Trophoblast cell (in vitro differentiated cells and primary cell): ENCODE data around the gene FOCAD.

Experiments
- DNase-seq, 2 donors: peaks; one replicate each; pipeline ENCODE4 v3.0.0-alpha.2; 2016
- H2AFZ ChIP-seq: 2 replicates; pipeline ENCODE4 v1.6.1; 2013; ENCODE audit warnings: low read length, moderate library complexity, mild to moderate bottlenecking; ENCODE audit not compliant: insufficient read depth, poor library complexity
- H2AK5ac ChIP-seq: 2 replicates; pipeline ENCODE4 v1.6.1; 2013; ENCODE audit warnings: mild to moderate bottlenecking, low read length
- H2BK120ac ChIP-seq: 2 replicates; pipeline ENCODE4 v1.6.1; 2013; ENCODE audit warnings: low read length, mild to moderate bottlenecking, moderate library complexity; ENCODE audit not compliant: insufficient read depth, poor library complexity
- H2BK12ac ChIP-seq: 2 replicates; pipeline ENCODE4 v1.6.1; 2013; ENCODE audit warnings: mild to moderate bottlenecking, low read length, moderate library complexity
- H2BK5ac ChIP-seq: 2 replicates; pipeline ENCODE4 v1.6.1; 2013; ENCODE audit warnings: low read length, low read depth, moderate library complexity, mild to moderate bottlenecking; ENCODE audit not compliant: poor library complexity
- H3K14ac ChIP-seq: 2 replicates; pipeline ENCODE4 v1.6.1; 2013; ENCODE audit warnings: mild to moderate bottlenecking, low read length
- H3K18ac ChIP-seq: 2 replicates; pipeline ENCODE4 v1.6.1; 2013; ENCODE audit warnings: mild to moderate bottlenecking, low read length
- H3K23ac ChIP-seq: 2 replicates; pipeline ENCODE4 v1.6.1; 2013; ENCODE audit warnings: low read length
- H3K27ac ChIP-seq: 2 replicates; pipeline ENCODE4 v1.5.1; 2013; ENCODE audit warnings: low read depth, mild to moderate bottlenecking, inconsistent platforms, low read length, moderate library complexity
- H3K27me3 ChIP-seq: 2 replicates; pipeline ENCODE4 v1.6.1; 2013; ENCODE audit warnings: inconsistent platforms, mild to moderate bottlenecking, low read length, moderate library complexity; ENCODE audit not compliant: insufficient read depth
- H3K36me3 ChIP-seq, 2 experiments: 1 replicate in 1 of 2; 2 replicates in 1 of 2; pipeline ENCODE4 v1.6.1; 2013; ENCODE audit warnings: low read length in 2 of 2, mild to moderate bottlenecking in 2 of 2, moderate library complexity in 1 of 2; ENCODE audit not compliant: insufficient read depth in 2 of 2, control insufficient read depth in 1 of 2
- H3K4ac ChIP-seq: 2 replicates; pipeline ENCODE4 v1.6.1; 2013; ENCODE audit warnings: low read depth, mild to moderate bottlenecking, low read length, moderate library complexity
- H3K4me1 ChIP-seq, 2 experiments: 1 replicate in 1 of 2; 2 replicates in 1 of 2; pipeline ENCODE4 v1.6.1; 2013; ENCODE audit warnings: low read length in 2 of 2, mild to moderate bottlenecking in 2 of 2, moderate library complexity in 1 of 2; ENCODE audit not compliant: insufficient read depth in 2 of 2, control insufficient read depth in 1 of 2
- H3K4me2 ChIP-seq: 2 replicates; pipeline ENCODE4 v1.6.1; 2013; ENCODE audit warnings: inconsistent platforms, mild to moderate bottlenecking, low read length, moderate library complexity
- H3K4me3 ChIP-seq: 2 replicates; pipeline ENCODE4 v1.5.1; 2013; ENCODE audit warnings: mild to moderate bottlenecking, low read depth, low read length, inconsistent platforms
- H3K79me1 ChIP-seq: one replicate; pipeline ENCODE4 v1.6.1; 2013; ENCODE audit warnings: low read length
- H3K79me2 ChIP-seq: 2 replicates; pipeline ENCODE4 v1.6.1; 2013; ENCODE audit warnings: low read length, mild to moderate bottlenecking; ENCODE audit not compliant: control insufficient read depth, insufficient read depth, poor library complexity
- H3K9ac ChIP-seq: 2 replicates; pipeline ENCODE4 v1.6.1; 2013; ENCODE audit warnings: mild to moderate bottlenecking, low read length
- H3K9me3 ChIP-seq: 2 replicates; pipeline ENCODE4 v1.6.1; 2013; ENCODE audit warnings: low read depth, mild to moderate bottlenecking, control low read depth, inconsistent platforms, low read length; ENCODE audit not compliant: insufficient read depth
- H4K12ac ChIP-seq: 2 replicates; pipeline ENCODE4 v1.6.1; 2013; ENCODE audit warnings: low read depth, mild to moderate bottlenecking, low read length, moderate library complexity
- H4K8ac ChIP-seq: 2 replicates; pipeline ENCODE4 v1.6.1; 2013; ENCODE audit warnings: low read depth, mild to moderate bottlenecking, low read length, moderate library complexity
- H4K91ac ChIP-seq: one replicate; pipeline ENCODE4 v1.6.1; 2013; ENCODE audit warnings: low read depth, mild to moderate bottlenecking, low read length, moderate library complexity
- WGBS: extraction: QIAGEN DNeasy Blood & Tissue Kit; methylation state at CpG from one replicate; pipeline ENCODE4 v1.1.7; 2013; ENCODE audit warnings: missing lambda C conversion rate; ENCODE audit not compliant: insufficient read length, insufficient coverage; ENCODE audit errors: extremely low coverage; 5-methylcytosine and 5-hydroxymethylcytosine counted together

The FOCAD gene

GRCh38 chr9:21027295-21027694 is 343.2 kb downstream of the FOCAD start:
- Histone ChIP-seq H3K23ac (no peak overlapping the region), H3K27me3 (no peaks in the 10 kb centered on the region), H4K8ac (no peak overlapping the region), H4K12ac (no peak overlapping the region), H3K4me3 (no peak overlapping the region), H2BK12ac (no peak overlapping the region), H3K4me2 (no peak overlapping the region), H3K4ac (no peak overlapping the region), H3K14ac (no peak overlapping the region), H3K79me1 (peaks cover 8% of the 10 kb centered on the region), H2AK5ac (no peak overlapping the region), H2BK120ac (no peak overlapping the region), H3K27ac (no peak overlapping the region), H3K9ac (no peak overlapping the region), H3K36me3 (peaks cover 0 to 2% of the 10 kb centered on the region in 2 experiments), H4K91ac (no peak overlapping the region), H3K9me3 (no peaks in the 10 kb centered on the region), H2AFZ (no peak overlapping the region), H3K18ac (no peak overlapping the region), H3K79me2 (peaks cover 5% of the 10 kb centered on the region), H2BK5ac (no peak overlapping the region), H3K4me1 (peaks cover 3 to 12% of the 10 kb centered on the region in 2 experiments)
- peak in 1 of 2 donors; percentile 34 for DNase-seq
- no CpG with 5 or more reads among the region's 4 CpGs for WGBS

DNA sequence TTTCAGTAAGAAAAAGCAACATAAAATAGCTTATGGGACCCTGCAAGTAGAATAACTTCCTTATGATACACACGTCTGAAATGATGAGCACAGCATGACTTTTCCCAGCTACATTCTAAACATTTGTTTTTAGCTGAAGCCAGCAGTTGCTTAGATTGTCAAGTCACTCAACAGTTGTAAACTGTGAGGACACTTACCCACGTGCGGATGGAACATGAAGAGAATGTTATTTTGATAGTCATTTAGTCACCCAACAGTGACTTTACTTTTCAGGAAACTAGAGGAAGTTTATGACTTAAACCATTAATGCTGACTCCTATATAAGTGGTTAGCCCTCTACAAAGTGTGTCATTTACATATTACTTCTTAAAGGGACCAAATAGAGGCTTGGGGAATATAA is 344.4 kb downstream of the FOCAD start:
- Histone ChIP-seq H3K79me2 (peaks cover 5% of the 10 kb centered on the region), H4K8ac (no peak overlapping the region), H3K9ac (no peak overlapping the region), H3K9me3 (no peaks in the 10 kb centered on the region), H3K4me3 (no peak overlapping the region), H2AK5ac (no peak overlapping the region), H3K36me3 (peaks cover 0 to 2% of the 10 kb centered on the region in 2 experiments), H2BK5ac (no peak overlapping the region), H4K12ac (no peak overlapping the region), H2BK120ac (no peak overlapping the region), H2AFZ (no peak overlapping the region), H3K27ac (no peak overlapping the region), H3K79me1 (peaks cover 8% of the 10 kb centered on the region), H3K4me1 (peaks cover 3 to 12% of the 10 kb centered on the region in 2 experiments), H4K91ac (no peak overlapping the region), H3K14ac (no peak overlapping the region), H2BK12ac (no peak overlapping the region), H3K27me3 (no peaks in the 10 kb centered on the region), H3K23ac (no peak overlapping the region), H3K18ac (no peak overlapping the region), H3K4me2 (no peak overlapping the region), H3K4ac (no peak overlapping the region)
- DNase-seq, result peak in 1 of 2 donors; percentile 13
- no CpG with 5 or more reads among the region's 3 CpGs for WGBS

DNA sequence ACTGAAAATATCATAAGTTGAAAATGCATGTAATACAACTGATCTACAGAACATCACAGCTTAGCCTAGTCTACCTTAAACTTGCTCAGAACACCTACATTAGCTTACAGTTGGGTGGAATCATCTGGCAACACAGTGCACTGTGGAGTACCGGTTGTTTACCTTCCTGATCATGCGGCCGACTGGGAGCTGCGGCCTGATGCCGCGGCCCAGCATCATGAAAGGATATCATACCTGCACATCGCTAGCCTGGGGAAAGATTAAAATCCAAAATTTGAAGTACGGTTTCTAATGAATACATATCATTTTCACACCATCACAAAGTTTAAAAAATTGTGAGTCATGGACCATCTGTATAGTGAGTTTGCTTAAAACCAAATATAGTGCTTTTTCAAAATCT is 345.6 kb downstream of the FOCAD start:
- Histone ChIP-seq H3K9ac (no peak overlapping the region), H3K4me3 (no peak overlapping the region), H2BK12ac (no peak overlapping the region), H2AK5ac (no peak overlapping the region), H3K18ac (no peak overlapping the region), H2AFZ (no peak overlapping the region), H4K12ac (no peak overlapping the region), H3K79me2 (peaks cover 5% of the 10 kb centered on the region), H3K79me1 (peaks cover 8% of the 10 kb centered on the region), H3K27me3 (no peaks in the 10 kb centered on the region), H3K14ac (no peak overlapping the region), H3K9me3 (no peaks in the 10 kb centered on the region), H3K23ac (no peak overlapping the region), H2BK120ac (no peak overlapping the region), H3K27ac (no peak overlapping the region), H4K91ac (no peak overlapping the region), H3K36me3 (peaks cover 0 to 2% of the 10 kb centered on the region in 2 experiments), H2BK5ac (no peak overlapping the region), H3K4ac (no peak overlapping the region), H4K8ac (no peak overlapping the region), H3K4me1 (peaks cover 3 to 12% of the 10 kb centered on the region in 2 experiments), H3K4me2 (no peak overlapping the region)
- no peak for DNase-seq
- no CpG with 5 or more reads among the region's 8 CpGs for WGBS

- Histone ChIP-seq H3K23ac (no peak overlapping the region), H3K9ac (no peak overlapping the region), H3K79me1 (peaks cover 8% of the 10 kb centered on the region), H4K91ac (no peak overlapping the region), H2BK12ac (no peak overlapping the region), H3K4me3 (no peak overlapping the region), H3K27ac (no peak overlapping the region), H4K12ac (no peak overlapping the region), H2BK5ac (no peak overlapping the region), H2AFZ (no peak overlapping the region), H2AK5ac (no peak overlapping the region), H3K27me3 (no peaks in the 10 kb centered on the region), H3K18ac (no peak overlapping the region), H3K4ac (no peak overlapping the region), H3K79me2 (peaks cover 5% of the 10 kb centered on the region), H3K9me3 (no peaks in the 10 kb centered on the region), H3K4me1 (peaks cover 3 to 12% of the 10 kb centered on the region in 2 experiments), H4K8ac (no peak overlapping the region), H2BK120ac (no peak overlapping the region), H3K14ac (no peak overlapping the region), H3K36me3 (peaks cover 0 to 2% of the 10 kb centered on the region in 2 experiments), H3K4me2 (peak overlapping the region; percentile 67)
- peak; percentile 26 to 57 for DNase-seq
- no CpG with 5 or more reads among the region's 5 CpGs for WGBS
Measured at GRCh38 chr9:21030389-21031035, 346.5 kb downstream of the FOCAD start.
